ENCODE data around the gene GPR162.

The GPR162 gene

GRCh38 chr12:6829536-6830220 lies 8.1 kb downstream of the GPR162 start:
- TF ChIP-seq, protein P1, sequence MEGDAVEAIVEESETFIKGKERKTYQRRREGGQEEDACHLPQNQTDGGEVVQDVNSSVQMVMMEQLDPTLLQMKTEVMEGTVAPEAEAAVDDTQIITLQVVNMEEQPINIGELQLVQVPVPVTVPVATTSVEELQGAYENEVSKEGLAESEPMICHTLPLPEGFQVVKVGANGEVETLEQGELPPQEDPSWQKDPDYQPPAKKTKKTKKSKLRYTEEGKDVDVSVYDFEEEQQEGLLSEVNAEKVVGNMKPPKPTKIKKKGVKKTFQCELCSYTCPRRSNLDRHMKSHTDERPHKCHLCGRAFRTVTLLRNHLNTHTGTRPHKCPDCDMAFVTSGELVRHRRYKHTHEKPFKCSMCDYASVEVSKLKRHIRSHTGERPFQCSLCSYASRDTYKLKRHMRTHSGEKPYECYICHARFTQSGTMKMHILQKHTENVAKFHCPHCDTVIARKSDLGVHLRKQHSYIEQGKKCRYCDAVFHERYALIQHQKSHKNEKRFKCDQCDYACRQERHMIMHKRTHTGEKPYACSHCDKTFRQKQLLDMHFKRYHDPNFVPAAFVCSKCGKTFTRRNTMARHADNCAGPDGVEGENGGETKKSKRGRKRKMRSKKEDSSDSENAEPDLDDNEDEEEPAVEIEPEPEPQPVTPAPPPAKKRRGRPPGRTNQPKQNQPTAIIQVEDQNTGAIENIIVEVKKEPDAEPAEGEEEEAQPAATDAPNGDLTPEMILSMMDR (conservative IDR thresholded peaks at IDR 0.05; ENCODE audit: control insufficient read depth, insufficient read depth, low read depth, low read length), result peak; percentile 12
- H3K4me3 ChIP-seq (ENCODE audit: control insufficient read depth, low read depth, low read length), result peak overlapping the region; percentile 90
- peak; percentile 21 for DNase-seq (ENCODE audit: low read depth)

GRCh38 chr12:6830286-6830890 lies 8.8 kb downstream of the GPR162 start:
- TF ChIP-seq, protein P1 (conservative IDR thresholded peaks at IDR 0.05; ENCODE audit: control insufficient read depth, insufficient read depth, low read depth, low read length), result no peak
- H3K4me3 ChIP-seq (ENCODE audit: control insufficient read depth, low read depth, low read length), result peak overlapping the region; percentile 90
- no peak for DNase-seq (ENCODE audit: low read depth)

GRCh38 chr12:6830999-6831398 lies 9.4 kb downstream of the GPR162 start:
- TF ChIP-seq, protein P1 (conservative IDR thresholded peaks at IDR 0.05; ENCODE audit: control insufficient read depth, insufficient read depth, low read depth, low read length), result no peak
- H3K4me3 ChIP-seq (ENCODE audit: control insufficient read depth, low read depth, low read length), result no peak overlapping the region
- DNase-seq (ENCODE audit: low read depth), result no peak

- TF ChIP-seq, protein P1 (conservative IDR thresholded peaks at IDR 0.05; ENCODE audit: control insufficient read depth, insufficient read depth, low read depth, low read length), result no peak
- H3K4me3 ChIP-seq (ENCODE audit: control insufficient read depth, low read depth, low read length), result no peak overlapping the region
Observed at GRCh38 chr12:6831450-6831995, 9.9 kb downstream of the GPR162 start.

GRCh38 chr12:6832125-6832524 lies 10.5 kb downstream of the GPR162 start:
- TF ChIP-seq, protein P1 (conservative IDR thresholded peaks at IDR 0.05; ENCODE audit: control insufficient read depth, insufficient read depth, low read depth, low read length), result no peak
- DNase-seq (ENCODE audit: low read depth), result no peak
- H3K4me3 ChIP-seq (ENCODE audit: control insufficient read depth, low read depth, low read length), result no peak overlapping the region

More at GRCh38 chr12:6831450-6831995, 9.9 kb downstream of the GPR162 start:
- no peak for DNase-seq (ENCODE audit: low read depth)

DNA sequence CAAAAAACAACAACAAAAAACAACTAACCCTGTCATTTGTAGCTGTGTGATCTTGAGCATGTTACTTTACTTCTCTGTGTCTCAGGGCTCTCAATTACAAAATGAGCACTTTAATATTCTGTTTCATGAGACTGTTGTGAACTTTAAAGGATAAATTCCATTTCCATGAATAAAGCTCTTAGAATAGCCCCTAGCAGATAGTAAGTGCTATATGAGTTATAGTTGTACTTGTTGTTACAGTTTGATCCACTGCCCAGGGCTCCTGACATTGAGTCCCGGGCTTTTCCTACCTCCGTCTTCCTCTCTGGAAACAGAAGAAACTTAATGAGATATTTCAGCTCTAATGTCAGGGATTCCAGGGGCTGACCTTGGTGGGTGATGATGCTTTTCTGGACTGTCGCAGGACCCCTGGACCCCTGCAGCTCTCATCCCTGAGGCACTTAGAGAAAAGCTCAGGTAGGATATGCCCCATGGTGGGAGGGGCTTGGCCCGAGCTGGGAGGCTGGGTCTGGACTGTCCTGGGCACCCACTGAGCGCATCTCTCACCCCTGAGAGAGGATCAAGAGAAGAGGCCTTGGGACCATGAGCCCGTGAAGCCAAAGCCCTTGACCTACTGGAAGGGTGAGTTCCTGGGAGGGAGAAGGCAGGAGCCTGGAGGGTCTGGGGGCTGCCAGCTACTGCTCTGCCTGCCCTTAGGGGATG lies 11.7 kb downstream of the GPR162 start:
- TF ChIP-seq, protein P1 (conservative IDR thresholded peaks at IDR 0.05; ENCODE audit: control insufficient read depth, insufficient read depth, low read depth, low read length), result no peak
- no peak for DNase-seq (ENCODE audit: low read depth)
- H3K4me3 ChIP-seq (ENCODE audit: control insufficient read depth, low read depth, low read length), result no peak overlapping the region

Measured in fibroblast of mammary gland (primary cell).